COR-L47 (cell line): ENCODE results near the gene ACOT7.
"Not testable (repeated sequence)": the region's sequence is repeated elsewhere in the genome, so short reads cannot be mapped to it uniquely, and the experiment has no call there.

ENCODE experiments used
- DNase-seq: peaks from one replicate; lab custom pipeline; 2025; lab: John Stamatoyannopoulos, UW

ACOT7 gene, protein sequence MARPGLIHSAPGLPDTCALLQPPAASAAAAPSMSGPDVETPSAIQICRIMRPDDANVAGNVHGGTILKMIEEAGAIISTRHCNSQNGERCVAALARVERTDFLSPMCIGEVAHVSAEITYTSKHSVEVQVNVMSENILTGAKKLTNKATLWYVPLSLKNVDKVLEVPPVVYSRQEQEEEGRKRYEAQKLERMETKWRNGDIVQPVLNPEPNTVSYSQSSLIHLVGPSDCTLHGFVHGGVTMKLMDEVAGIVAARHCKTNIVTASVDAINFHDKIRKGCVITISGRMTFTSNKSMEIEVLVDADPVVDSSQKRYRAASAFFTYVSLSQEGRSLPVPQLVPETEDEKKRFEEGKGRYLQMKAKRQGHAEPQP

DNA sequence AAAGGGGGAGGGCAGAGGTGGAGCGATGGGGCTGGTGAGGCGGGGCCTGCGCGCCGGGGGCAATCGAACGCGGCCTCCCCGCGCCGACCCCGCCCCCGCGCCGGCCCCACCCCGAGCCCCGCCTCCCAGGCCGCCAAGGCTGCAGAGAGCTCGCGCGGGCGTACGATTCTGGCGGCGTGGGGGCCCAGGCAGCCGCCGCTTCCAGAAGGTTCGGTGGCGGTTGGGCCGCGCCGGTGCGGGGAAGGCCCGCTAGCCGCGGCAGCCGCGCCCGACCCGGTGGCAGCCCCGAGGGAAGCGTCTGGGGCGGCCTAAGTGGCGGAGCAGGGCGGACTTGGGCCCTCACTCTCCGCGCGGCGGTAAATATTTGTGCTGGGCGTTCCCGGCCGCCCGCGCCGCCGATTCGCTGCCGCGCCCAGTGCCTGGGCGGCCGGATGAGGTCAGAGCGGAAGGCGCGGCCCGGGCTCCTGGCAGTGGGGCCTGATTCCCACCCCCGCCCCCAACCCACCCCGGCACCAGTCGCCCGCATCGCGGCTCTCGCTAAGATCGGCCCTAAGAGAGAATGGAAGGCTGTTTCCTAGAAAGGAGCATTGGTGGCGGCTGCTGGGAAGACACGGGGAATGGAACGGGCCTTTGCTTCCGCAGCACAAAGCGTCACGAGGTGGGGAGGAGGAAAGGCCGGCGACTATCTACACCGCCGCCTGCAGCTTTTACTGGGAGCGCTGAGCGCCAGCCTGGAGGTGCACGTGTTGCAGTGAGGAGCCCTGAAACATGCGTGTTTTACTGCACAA is at the start of gene ACOT7:
ACOT7 (minus strand) TSS at position 368 of the 788 bp plus-strand sequence. CDS start 368 bp downstream, outside the sequence.
- peak; percentile 84 for DNase-seq

DNA sequence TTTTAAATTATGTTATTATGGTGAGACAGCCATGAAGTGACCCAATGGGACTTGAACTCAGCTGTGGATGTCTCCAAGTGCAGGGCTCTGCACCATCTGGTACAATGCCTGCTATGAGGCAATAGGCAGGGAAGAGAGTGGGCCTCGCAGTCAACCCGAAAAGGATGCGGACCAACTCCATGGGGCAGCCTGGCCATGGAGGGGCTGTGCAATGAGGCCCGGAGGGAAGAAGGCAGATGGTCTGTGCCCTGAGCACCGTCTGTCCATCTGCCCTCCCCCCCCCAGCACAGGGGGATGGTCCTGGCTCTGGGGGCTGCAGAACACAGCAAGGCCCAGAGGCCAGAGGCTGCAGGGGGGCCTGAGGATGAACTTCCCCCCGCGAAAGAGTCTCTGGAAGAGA is 48.0 kb upstream of the ACOT7 start:
- DNase-seq, result no peak

DNA sequence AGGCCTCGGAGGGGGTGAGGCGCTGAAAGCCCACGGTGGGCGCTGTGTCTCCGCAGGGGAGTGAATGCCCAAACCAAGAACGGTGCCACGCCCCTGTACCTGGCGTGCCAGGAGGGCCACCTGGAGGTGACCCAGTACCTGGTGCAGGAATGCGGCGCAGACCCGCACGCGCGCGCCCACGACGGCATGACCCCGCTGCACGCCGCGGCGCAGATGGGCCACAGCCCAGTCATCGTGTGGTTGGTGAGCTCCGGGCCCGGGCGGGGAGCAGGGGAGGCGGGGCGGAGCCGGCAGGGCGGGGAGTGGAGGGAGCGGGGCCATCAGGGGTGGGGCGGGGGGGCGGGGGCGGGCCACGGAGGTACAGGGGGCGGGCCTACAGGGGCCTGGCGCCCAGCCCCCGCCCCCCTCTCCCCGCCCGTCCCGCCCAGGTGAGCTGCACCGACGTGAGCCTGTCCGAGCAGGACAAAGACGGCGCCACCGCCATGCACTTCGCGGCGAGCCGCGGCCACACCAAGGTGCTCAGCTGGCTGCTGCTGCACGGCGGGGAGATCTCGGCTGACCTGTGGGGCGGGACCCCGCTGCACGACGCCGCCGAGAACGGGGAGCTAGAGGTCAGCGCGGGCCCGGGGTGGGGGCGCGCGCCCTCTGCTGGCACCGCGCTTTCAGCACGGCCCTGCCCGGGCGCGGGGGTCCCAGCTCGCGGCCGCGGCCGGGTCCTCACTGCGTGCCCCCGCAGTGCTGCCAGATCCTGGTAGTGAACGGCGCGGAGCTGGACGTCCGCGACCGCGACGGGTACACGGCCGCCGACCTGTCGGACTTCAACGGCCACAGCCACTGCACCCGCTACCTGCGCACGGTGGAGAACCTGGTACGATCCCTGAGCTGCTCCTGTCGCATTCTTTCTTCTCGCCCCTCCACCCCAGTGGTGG is 46.9 kb upstream of the ACOT7 start:
- peak; percentile 29 for DNase-seq

DNA sequence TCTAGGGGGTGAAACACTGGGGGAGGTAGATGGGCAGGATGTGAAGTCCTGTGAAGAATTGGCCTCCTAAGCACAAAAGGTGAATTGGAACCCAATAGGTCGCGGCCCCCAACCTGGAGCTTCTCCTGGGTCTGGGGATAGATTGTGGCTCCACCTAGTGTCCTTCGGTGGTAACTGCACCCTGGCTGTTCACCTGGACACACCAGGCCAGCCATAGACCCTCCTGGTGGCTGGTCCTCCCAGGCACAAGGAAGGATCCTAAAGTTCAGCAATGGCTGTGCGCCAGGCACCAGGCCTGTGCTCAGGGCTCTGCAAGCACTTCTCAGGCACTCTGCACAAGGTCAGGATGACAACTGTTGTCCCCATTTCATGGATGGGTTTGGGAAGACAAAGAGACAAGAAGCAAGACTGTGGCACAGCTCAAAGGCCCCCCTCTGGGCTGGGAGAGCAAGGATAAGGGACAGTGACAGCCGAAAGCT is 44.5 kb upstream of the ACOT7 start:
- peak; percentile 55 for DNase-seq

DNA sequence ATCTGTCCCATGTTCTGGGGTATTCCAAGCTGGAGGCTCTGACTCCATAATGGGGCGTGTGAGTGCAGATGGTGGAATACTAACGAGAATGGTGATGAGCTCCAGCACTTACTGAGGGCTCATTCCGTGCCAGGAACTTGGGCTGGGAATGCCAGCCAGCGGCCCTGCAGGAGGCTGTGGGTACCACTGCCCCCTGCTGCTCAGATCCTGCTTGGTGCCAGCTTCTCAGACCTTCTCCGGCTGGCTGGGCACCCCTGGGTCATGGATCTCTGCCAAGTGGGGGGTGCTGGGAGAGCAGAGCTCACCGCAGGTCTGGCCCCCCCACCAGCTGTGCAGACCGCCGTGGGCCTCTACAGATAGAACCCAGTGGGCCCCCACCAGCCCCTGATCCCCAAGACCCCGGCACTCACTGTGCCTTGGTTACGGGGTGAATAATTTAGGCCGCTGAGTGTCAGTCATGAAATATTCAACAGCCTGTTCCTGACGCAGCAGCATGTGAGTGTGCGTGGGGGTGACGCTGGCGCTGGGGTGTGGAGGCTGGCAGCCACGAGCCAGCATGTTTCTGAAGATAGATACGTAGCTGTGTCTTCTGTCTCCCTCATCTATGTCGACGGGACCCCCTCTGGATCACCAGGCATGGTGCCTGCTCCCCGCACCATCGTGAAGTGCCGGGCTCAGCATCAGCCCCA is 43.6 kb upstream of the ACOT7 start:
- peak; percentile 82 for DNase-seq

DNA sequence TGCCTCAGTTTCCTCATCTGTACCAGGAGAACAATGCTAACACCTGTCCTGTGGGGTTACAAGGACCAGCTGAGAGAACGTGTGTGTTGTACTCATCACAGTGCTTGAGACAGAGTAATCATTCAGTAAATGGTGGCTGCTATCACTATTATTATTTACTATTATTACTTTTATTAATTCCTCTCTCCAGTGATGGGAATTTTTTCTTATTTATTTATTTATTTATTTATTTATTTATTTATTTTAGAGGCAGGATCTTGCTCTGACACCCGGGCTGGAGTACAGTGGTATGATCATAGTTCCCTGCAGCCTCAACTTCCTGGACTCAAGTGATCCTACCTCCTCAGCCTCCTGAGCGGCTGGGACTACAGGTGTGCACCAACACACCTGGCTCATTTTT is 42.7 kb upstream of the ACOT7 start:
- DNase-seq, result not testable (repeated sequence)

DNA sequence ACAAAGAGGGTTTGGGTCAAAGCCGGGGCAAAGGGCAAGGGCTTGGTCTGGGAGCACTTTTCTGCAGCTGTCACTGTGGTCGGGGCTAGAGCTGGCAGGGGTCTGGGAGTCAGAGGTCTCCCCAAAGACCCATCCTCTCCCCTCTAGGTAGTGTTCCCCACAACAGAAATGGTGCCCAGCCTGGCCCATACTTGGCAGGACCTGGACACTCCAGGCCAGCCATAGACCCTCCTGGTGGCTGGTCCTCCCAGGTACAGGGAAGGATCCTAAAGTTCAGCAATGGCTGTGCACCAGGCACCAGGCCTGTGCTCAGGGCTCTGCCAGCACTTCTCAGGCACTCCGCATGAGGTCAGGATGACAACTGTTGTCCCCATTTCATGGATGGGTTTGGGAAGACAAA is 42.0 kb upstream of the ACOT7 start:
- no peak for DNase-seq

DNA sequence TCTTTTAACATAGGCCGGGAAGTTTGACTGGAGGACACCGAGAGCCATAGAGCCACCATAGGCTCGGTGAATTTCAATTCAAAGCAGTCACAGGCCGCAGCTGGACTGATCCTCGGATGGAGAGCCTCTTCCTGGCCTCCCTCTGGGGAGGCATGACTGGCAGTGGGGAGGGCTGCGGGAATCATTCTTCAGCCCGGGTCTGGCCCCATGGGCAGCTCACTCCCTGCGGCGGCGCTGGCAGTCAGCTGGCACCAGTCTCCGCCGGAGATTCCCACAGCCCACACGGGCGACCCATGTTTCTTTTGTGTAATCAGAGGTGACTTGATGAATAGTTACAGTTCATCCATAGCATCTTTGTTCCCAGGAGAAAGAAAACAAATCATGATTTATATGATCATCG is 41.6 kb upstream of the ACOT7 start:
- DNase-seq, result no peak

DNA sequence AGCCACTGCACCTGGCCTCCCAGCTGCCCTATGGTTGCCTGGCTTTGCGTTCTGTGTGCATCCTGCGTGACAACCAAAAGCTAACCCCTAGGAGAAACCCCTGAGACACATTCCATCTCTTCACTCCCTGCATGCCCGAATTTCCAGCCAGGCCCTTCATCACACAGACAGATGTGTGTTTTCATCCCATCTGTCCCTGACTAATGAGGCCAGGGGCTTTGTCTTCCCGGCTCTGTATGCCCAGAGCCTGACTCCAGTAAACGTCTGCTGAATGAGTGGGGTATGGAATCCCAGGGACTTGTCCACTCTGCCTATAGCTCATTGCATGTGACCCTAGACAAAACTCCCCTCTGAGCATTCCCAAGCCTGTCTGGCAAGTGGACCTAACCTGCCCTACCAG is 40.6 kb upstream of the ACOT7 start:
- DNase-seq, result no peak

DNA sequence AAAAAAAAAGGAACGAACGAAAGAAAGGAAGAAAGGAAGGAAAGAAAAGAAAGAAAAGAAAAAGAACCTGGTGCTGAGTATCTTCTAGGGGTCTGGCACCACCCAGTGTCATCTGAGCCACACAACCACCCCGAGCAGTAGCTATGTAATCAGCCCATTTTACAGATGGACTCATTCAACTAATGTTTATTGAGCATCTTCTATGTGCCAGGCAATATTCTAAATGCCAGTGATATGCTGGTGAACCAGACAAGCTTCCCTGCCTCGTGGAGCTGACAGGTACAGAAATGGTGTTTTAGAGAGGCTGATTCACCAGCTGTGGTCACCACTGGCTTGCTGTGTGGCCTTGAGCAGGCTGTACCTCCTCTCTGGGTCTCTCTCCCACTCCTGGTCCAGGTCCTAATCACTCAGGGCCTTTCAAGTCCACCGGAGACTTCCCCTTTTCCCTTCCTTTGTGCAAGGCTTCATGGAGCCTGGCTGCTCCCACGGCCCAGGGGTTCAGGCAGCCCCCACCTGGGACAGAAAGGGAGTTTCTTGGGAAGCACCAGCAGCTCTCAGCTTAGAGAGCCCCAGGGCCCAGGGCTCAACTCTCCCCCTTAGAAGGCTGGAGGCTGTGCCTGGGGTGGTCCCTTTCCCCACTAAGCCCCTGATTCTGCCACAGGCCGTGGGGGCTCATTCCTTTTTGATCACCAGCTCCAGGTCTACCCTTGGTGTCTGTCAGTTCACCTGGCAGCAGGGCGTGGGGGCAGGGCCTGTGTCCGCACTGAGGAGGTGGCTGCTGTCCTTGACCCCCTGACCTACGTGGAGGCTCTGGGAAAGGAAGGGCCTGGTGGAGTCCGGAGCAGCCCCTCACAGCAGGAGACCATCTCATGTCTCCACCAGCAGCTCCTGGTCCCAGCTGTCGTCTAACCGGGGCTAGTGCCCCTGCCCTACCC is 38.3 kb upstream of the ACOT7 start:
- not testable (repeated sequence) for DNase-seq

DNA sequence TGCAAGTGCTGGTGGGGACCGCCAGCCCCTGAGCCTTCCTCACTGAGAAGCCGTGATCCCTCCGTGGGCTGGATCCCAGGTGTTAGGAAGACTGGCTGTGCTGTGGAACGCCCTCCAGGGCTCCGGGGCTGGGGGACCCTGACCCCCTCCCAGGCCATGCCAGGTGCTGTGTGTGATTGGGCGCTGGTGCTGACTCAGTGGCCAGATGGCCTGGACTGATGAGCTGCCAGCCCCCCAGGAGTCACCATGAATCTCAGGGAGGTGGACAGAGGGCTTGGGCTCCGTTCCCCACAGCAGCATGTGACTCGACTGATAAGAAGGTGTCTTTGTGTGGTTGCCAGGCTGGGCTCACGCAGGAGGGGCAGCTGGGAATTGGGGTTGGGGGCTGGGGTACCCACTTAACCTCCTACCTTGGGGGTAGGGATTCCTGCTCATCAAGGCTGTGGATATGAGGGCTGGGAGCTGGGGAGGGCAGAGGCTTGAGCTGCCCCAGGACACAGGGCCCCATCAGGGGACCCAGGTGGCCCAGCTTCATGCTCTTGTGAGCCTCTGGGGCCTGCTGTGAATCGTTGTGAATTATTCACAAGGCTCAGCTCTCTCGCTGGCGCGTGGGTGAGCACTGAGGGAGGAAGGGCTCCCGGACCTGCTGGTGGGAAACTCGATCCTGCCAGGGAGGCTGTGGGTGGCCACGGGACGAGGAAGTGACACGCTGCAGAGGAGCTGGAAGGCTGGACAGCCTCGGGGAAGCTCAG is 36.3 kb upstream of the ACOT7 start:
- not testable (repeated sequence) for DNase-seq

DNA sequence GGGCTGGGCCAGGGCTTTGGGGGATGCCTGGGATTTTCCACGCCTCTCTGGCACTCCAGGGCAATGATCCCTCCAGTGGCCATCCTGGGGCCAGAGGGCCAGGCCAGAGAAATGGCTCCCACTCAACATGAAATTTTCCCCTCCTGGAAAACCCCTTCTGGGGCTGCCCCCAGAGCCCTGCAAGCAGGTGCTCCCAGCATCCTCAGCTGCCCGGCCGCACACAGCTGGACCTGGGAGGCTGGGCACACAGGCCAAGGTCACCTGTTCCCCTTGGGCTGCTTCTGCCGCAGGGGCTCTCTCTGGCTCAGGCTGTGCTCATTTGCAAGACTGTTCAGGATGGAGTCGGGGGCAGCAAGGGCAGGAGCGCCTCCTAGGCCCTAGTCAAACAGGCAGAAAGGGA is 34.9 kb upstream of the ACOT7 start:
- DNase-seq, result not testable (repeated sequence)

DNA sequence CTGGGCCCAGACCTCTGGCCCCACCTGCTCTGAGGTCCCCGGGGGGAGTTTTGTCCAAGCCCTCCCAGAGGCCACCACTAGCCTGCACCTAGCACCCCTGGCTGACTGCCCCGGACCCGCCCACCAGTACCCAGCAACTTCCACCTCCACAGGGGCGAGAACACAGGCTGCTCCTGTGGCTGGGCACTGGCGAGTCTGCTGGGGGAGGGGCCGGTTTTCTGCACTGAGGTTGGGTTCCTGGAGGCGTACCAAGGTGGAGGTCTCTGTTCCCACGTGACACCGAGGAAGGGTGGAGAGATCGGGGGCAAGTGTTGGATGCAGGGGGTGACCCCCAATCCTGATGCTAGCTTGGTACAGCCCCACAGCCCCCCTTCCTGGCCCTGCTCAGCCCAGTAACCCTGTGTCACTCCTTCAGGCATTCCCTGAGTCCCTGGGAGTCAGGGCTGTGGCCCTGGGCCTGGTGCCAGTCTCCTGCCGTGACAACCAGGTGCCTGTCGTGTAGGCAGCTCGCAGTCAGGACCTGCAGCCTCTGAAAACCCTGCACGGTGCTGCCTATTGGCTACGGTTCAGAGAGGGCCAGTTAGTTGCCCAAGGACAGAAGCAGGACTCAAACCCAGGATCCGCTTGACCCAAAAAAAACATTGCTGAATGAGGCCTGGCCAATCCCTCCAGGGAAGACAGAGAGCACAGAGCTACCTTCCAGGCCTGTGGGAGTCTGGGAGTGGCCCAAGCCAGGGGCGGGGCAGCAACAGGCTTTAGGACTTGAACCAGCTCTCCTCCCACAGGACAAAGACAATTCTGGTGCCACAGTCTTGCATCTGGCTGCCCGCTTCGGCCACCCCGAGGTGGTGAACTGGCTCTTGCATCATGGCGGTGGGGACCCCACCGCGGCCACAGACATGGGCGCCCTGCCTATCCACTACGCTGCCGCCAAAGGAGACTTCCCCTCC is 34.1 kb upstream of the ACOT7 start:
- DNase-seq, result peak; percentile 39

DNA sequence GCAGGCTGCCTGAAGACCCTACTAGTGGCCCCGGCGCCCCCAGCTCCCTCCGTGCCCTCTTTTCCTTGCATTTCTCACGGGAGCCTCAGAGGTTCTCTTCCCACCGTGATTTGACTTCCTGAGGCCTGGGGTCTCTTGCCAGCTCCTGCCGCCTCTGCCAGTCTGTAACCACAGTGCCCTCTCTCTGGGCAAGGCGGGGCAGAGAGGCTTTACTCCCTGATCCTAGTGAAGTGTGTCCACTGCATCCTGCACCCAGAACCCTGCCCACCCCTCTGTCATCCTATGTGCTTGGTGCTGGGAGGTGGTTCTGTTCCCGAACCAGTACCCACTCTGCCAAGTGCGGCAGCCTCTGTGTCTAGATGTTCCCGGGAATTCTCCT is 33.4 kb upstream of the ACOT7 start:
- DNase-seq, result no peak

DNA sequence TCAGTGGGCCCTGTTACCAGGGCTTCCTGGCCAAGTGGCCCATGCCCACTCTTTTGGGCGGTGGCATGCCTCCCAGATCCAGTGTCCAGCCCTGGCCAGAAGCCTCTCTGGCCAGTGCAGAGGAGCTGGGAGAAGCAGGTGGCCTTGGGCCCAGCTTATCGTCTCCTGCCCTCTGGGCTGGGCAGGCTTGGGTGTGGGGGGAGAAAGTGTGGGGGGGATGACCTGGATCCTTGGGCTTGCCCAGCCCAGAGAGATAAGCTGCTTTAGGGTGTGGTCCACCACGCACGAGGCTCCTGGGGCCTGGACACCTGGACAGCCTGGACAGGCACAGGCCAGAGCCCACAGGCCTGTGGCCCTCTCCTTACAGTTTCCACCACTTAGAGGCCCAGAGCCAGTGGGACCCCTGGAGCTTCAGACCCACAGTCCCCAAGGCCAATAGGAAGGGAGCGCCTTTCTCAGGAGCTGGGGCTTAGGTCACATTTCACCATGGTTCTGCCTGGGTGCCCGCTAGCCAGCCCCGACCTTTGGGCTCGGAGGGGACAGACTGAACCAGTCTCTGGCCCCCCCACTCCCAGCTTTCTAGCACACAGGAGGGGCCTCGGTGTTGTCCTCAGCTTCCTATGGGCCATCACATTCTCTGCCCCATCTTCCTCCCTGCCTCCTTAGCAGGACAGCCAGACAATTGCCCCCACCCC is 32.9 kb upstream of the ACOT7 start:
- no peak for DNase-seq

DNA sequence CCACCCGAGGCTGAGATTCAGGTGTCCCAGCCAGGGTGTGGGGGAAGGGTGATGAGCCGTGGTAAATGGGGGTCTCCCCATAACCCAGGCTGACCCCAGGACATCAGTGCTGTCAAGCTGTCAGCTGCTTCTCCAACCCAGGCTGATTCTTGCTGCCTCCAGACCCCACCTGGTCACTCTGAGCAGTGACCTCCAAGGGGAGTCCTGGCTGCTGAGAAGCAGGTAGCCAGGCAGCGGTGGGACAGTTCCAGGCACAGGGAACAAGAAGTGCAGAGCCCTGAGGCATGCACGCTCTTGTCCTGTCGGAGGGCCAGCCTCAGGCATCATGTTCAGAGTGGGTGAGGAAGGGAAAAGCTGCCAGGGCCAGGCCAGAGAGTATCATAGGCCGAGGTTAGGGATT is 32.1 kb upstream of the ACOT7 start:
- DNase-seq, result no peak

DNA sequence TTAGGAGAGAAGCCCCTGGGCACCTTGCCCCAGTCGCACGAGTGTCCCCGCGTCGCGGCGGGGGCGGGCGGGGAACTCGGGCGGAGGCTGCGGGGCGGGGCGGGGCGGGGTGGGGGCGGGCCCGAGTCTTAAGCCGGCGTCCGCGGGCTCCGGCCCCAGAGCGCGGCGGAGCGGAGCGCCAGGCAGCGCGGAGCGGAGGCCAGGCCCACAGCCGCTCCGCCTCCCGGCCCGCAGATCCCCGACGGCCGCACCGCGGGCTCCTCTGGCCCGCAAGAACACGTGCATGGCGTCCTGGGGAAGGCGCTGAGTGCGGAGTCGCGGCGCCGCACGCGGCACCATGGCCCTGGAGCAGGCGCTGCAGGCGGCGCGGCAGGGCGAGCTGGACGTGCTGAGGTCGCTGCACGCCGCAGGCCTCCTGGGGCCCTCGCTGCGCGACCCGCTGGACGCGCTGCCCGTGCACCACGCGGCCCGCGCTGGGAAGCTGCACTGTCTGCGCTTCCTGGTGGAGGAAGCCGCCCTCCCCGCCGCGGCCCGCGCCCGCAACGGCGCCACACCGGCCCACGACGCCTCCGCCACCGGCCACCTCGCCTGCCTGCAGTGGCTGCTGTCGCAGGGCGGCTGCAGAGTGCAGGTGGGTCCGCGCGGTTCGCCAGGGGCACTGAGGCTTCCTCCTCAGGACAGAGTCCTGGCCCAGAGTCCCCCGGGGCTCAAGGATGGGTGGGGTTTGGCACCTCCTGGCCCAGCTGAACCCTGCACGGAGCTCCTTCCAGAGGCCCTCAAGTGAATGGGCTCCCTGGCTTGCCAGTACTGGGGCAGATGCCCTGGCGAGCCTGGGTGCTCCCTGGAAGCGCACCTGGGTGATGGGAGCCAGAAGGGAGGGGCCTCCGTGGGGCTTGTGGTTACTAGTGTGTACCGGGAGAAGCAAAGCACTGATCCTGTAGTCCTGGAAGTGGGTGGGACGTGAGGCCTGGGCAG is 31.3 kb upstream of the ACOT7 start, which contains the start of gene ESPN:
ESPN (plus strand) TSS at position 158 of the 975 bp plus-strand sequence; CDS start at position 338, 180 bp downstream.
- DNase-seq, result no peak
